Osteoblast (primary cell): ENCODE data around the gene INPP5A. TPM values are rescaled to one million over a fixed set of nuclear protein-coding genes. Genes with fewer than 3 reads are reported as not detected.

Source experiments
- DNase-seq: peaks from one replicate; pipeline ENCODE4 v3.0.0; 2011; ENCODE audit warnings: low spot score, mixed read lengths; ENCODE audit not compliant: insufficient read length; ENCODE audit errors: missing footprints
- H2AFZ ChIP-seq: 2 replicates; pipeline ENCODE4 v1.6.0; 2011; ENCODE audit warnings: mild to moderate bottlenecking, low read length
- H3K27ac ChIP-seq: 2 replicates; pipeline ENCODE4 v1.5.1; 2011; ENCODE audit warnings: mild to moderate bottlenecking, low read depth, low read length, moderate library complexity
- H3K27me3 ChIP-seq: 2 replicates; pipeline ENCODE4 v1.6.0; 2012; ENCODE audit warnings: mild to moderate bottlenecking, control low read depth, inconsistent platforms, low read length, moderate library complexity; ENCODE audit not compliant: insufficient read depth
- H3K36me3 ChIP-seq: 2 replicates; pipeline ENCODE4 v1.5.1; 2011; ENCODE audit warnings: mild to moderate bottlenecking, low read length, control low read depth, moderate library complexity; ENCODE audit not compliant: insufficient read depth
- H3K4me1 ChIP-seq: 2 replicates; pipeline ENCODE4 v1.5.1; 2011; ENCODE audit warnings: mild to moderate bottlenecking, low read length, control low read depth, moderate library complexity; ENCODE audit not compliant: insufficient read depth
- H3K4me2 ChIP-seq: 2 replicates; pipeline ENCODE4 v1.6.0; 2011; ENCODE audit warnings: mild to moderate bottlenecking, low read length; ENCODE audit not compliant: insufficient read depth
- H3K4me3 ChIP-seq: fragments of 200-600 bp; sonication (generic); 3 replicates; pipeline ENCODE4 v1.5.1; 2012; ENCODE audit warnings: mild to moderate bottlenecking, low read length, inconsistent platforms; ENCODE audit not compliant: insufficient read depth
- H3K79me2 ChIP-seq: 2 replicates; pipeline ENCODE4 v1.6.0; 2012; ENCODE audit warnings: mild to moderate bottlenecking, low read length, control low read depth, inconsistent platforms; ENCODE audit not compliant: insufficient read depth
- H3K9me3 ChIP-seq: 2 replicates; pipeline ENCODE4 v1.5.1; 2011; ENCODE audit warnings: low read depth, low read length, control low read depth
- H4K20me1 ChIP-seq: 2 replicates; pipeline ENCODE4 v1.6.0; 2012; ENCODE audit warnings: mild to moderate bottlenecking, low read length, control low read depth; ENCODE audit not compliant: insufficient read depth
- total RNA-seq: library from RNA; depleted of rRNA; stranded (reverse); fragments of >200 nt; gene quantifications from 2 replicates; pipeline ENCODE4 v1.2.3, GENCODE V29; 2012
- TF ChIP-seq, protein P1 (sequence below): IDR thresholded peaks from 2 replicates; pipeline ENCODE4 v1.5.1; 2011; ENCODE audit warnings: mild to moderate bottlenecking, low read depth, low read length, moderate library complexity; ENCODE audit errors: extremely low read depth

The INPP5A gene
- total RNA-seq, 1 donor: 22.8 TPM

DNA sequence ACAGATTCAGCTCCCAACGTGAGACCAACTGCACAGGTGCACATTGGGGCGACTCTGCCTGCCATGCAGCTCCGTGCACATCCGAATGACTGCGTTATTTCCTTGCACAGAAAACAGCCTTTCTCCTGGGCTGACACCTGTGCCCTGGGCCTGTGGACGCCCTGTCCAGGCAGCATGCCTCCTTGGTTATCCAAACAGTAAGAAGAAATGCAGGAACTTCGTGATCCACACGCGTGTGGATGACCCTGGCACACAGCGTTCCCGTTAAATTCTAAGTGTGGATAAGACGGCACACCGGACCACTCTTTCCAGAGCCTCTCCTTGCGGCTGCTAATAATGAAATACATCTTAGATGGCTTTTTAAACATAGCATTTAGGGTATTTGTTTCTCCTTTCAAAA lies 208.8 kb downstream of the INPP5A start:
- Histone ChIP-seq H3K79me2 (no peaks in the 10 kb centered on the region), H3K4me2 (no peak overlapping the region), H3K4me3 (no peak overlapping the region), H3K27ac (no peak overlapping the region), H3K36me3 (no peaks in the 10 kb centered on the region), H3K9me3 (no peaks in the 10 kb centered on the region), H2AFZ (no peak overlapping the region), H4K20me1 (no peaks in the 10 kb centered on the region), H3K27me3 (no peaks in the 10 kb centered on the region), H3K4me1 (peaks cover 7% of the 10 kb centered on the region)
- no peak for DNase-seq
- TF ChIP-seq, protein P1, sequence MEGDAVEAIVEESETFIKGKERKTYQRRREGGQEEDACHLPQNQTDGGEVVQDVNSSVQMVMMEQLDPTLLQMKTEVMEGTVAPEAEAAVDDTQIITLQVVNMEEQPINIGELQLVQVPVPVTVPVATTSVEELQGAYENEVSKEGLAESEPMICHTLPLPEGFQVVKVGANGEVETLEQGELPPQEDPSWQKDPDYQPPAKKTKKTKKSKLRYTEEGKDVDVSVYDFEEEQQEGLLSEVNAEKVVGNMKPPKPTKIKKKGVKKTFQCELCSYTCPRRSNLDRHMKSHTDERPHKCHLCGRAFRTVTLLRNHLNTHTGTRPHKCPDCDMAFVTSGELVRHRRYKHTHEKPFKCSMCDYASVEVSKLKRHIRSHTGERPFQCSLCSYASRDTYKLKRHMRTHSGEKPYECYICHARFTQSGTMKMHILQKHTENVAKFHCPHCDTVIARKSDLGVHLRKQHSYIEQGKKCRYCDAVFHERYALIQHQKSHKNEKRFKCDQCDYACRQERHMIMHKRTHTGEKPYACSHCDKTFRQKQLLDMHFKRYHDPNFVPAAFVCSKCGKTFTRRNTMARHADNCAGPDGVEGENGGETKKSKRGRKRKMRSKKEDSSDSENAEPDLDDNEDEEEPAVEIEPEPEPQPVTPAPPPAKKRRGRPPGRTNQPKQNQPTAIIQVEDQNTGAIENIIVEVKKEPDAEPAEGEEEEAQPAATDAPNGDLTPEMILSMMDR: no peak

DNA sequence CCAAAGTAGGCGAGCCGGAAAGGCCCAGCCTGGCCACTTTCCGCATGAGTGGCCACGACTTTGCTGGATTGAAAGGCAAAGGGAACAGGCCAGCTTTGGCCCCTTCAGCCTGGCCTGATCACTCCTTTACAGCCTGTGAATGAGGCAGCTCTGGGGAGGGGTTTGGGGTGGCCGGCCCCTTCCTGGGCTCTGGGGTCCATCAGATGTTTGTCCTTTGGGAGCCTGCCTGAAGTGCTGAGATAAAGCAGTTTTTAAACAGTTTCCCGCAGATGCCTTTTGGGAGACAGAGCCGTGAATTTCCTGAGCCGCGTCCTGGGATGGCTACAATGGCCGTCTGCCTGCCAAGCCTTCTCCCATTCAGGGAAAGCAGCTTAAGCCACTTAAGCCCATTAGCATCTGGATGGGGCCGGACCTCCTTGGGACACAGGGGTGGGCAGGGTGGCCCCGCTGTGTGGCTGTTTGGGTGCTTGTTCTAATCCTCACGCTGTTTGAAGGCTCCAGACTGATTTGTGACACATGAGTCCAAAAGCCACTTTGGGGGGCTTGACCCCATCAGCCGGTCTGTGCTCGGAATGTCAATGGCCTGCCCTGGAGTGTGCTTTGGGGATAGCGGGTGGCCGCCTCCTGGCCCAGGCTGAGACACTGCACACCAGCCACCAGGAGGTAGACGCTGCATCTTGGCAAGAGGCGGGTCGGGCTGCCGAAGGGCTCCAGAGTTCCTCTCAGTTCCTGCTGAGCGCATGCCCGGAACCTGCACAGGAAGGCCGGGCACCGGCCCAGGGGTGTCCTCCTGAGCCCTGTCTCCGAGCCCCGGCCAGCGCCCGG lies 209.4 kb downstream of the INPP5A start:
- no peaks in the 10 kb centered on the region for H4K20me1 ChIP-seq
- DNase-seq: no peak

DNA sequence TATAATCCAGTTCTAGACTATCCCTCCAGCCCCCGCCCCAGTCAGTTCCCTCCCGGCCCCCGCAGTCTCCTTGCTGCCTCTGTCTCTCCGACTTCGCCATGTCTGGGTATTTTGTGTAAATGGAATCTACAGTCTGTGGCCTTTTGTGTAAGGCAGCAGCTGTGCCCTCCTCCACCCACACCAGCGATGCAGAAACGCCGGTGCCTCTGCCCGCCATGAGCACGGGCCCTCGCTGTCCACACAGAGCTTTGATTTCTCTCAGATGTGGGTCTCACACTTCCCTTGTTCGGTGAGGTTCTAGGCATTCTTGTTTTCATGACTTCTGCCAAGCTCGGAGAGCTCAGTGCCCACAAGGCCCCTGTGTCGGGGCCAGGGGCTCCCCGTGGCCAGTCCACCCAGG lies 210.5 kb downstream of the INPP5A start:
- H3K4me3 ChIP-seq: no peak overlapping the region
- H3K9me3 ChIP-seq: no peaks in the 10 kb centered on the region
- no peaks in the 10 kb centered on the region for H3K79me2 ChIP-seq
- H3K27ac ChIP-seq: no peak overlapping the region
- no peaks in the 10 kb centered on the region for H3K36me3 ChIP-seq
- TF ChIP-seq, protein P1: no peak
- H3K4me2 ChIP-seq: no peak overlapping the region
- H3K27me3 ChIP-seq: no peaks in the 10 kb centered on the region
- H2AFZ ChIP-seq: no peak overlapping the region
- no peaks in the 10 kb centered on the region for H4K20me1 ChIP-seq
- no peak for DNase-seq
- peaks cover 7% of the 10 kb centered on the region for H3K4me1 ChIP-seq

More for the DNA sequence above, 209.4 kb downstream of the INPP5A start:
- H3K4me2 ChIP-seq: no peak overlapping the region
- no peak overlapping the region for H3K27ac ChIP-seq
- no peak overlapping the region for H2AFZ ChIP-seq
- H3K27me3 ChIP-seq: no peaks in the 10 kb centered on the region
- no peaks in the 10 kb centered on the region for H3K36me3 ChIP-seq
- H3K79me2 ChIP-seq: no peaks in the 10 kb centered on the region
- H3K4me1 ChIP-seq: peaks cover 7% of the 10 kb centered on the region
- no peaks in the 10 kb centered on the region for H3K9me3 ChIP-seq
- TF ChIP-seq, protein P1: no peak
- H3K4me3 ChIP-seq: no peak overlapping the region

DNA sequence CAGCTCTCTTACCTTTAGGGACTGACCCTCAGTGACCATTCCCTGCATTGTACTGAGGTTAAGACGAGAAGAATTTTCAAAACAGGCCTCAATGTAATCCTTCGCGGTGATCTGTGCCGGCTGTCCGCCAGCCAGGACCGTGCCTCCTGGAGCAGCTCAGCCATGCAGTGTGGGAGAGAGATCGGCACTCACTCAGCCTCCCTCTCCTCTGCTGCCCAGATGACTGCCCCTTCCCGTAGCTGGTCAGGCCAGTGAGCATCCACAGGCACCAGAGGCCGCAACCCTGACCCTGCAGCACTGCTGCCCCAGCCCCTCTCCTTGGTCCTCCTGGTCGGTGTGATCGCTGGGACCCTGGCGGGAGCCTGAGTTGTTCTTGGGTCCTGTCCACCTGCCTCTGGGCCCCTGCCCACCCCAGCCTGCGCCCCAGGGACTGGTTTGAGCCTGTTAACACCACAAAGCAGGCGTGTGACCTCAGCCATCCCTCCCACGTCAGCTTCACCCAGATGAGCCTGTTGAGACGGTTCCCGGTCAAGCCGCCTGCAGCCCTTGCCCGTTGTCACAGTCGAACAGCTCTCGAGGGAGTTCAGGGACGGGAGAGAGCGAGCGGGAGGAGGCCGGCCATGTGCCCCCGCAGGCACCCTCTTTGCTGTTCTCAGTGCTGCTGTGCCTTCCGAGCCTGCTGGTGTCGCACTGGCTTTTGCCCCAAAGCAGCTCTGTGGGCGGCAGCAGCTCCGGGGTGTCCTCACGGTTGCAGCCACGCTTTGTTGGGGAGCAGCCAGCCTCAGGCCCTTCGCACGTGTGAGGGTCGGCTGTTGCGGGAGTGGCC lies 211.2 kb downstream of the INPP5A start:
- H3K27me3 ChIP-seq: no peaks in the 10 kb centered on the region
- H3K4me3 ChIP-seq: no peak overlapping the region
- no peak overlapping the region for H3K27ac ChIP-seq
- H2AFZ ChIP-seq: no peak overlapping the region
- H3K79me2 ChIP-seq: no peaks in the 10 kb centered on the region
- no peak for DNase-seq
- H3K4me1 ChIP-seq: peaks cover 4% of the 10 kb centered on the region
- H3K4me2 ChIP-seq: no peak overlapping the region
- H3K36me3 ChIP-seq: no peaks in the 10 kb centered on the region
- no peaks in the 10 kb centered on the region for H3K9me3 ChIP-seq
- no peaks in the 10 kb centered on the region for H4K20me1 ChIP-seq
- TF ChIP-seq, protein P1: no peak
